ENCODE measurements around the gene OSCP1. TPM values are rescaled to one million over a fixed set of nuclear protein-coding genes. Genes with fewer than 3 reads are reported as not detected.
A peak's percentile ranks its signal among the peaks of the same experiment; 100 is the strongest.

OSCP1 gene
- total and polyA plus RNA-seq, 4 donors: 16.9 to 31.4 (median 23.2) TPM

DNA sequence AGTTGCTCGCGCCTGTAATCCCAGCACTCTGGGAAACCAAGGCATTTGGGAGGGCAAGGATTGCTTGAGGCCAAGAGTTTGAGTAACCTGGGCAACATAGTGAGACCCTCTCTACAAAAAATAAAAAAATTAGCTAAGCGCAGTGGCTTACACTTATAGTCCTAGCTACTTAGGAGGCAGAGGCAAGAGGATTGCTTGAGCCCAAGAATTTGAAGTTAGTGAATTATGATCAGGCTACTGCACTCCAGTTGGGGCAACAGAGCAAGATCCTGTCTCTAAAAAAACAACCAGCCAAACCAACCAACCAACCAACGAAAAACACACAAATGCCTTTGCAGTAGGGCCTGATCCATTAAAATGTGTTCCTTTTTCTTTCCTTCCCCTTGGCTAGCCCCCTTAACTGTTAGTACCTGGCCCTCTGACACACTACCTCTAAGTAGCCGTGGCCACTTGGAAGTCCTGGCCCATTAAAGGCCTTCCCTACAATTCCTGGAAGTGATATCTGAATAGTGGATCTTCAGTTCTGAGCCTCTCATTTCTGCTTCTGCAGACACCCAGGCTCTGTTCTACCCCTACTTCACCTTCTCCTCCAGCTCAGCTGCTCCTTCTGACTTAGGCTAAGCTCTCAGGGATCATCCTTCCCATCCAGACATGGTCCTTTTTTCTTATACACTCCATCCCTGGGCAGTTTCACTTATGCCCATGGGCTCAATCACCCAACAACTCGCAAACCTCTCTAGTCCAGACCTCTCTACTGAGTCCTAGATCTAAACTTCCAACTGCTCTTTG, 3.5 kb upstream of the OSCP1 start:
- DNase-seq (no peak), ATAC-seq (ENCODE audit: insufficient read depth, low FRiP score) (no peak)
- Histone ChIP-seq H3K4me1 (ENCODE audit: control insufficient read depth in 5 of 5, insufficient read depth in 5 of 5, low read length in 5 of 5) (peaks cover 0 to 2% (median 0%) of the 10 kb centered on the region in 5 donors), H3K27me3 (ENCODE audit: control insufficient read depth in 3 of 3, insufficient read depth in 3 of 3, low read length in 2 of 3) (no peaks in the 10 kb centered on the region), H3K9ac (ENCODE audit: insufficient read depth in 1 of 2, low read length in 2 of 2) (no peak overlapping the region), H3K27ac (ENCODE audit: low read depth in 1 of 2, low read length in 1 of 2) (no peak overlapping the region), H3K36me3 (ENCODE audit: control insufficient read depth in 4 of 4, insufficient read depth in 4 of 4, low read length in 4 of 4) (peaks cover 13 to 20% (median 17%) of the 10 kb centered on the region in 4 donors), H3K4me3 (no peak overlapping the region), H3K9me3 (ENCODE audit: control insufficient read depth in 4 of 4, insufficient read depth in 3 of 4, low read length in 3 of 4) (peaks cover 0 to 1% (median 0%) of the 10 kb centered on the region in 4 donors)
- TF ChIP-seq CTCF (IDR thresholded peaks at IDR 0.05; ENCODE audit: control extremely low read depth, extremely low read depth): no peak
- WGBS, 2 donors: 93 to 95% methylated on average over 6 of the region's 6 CpGs

DNA sequence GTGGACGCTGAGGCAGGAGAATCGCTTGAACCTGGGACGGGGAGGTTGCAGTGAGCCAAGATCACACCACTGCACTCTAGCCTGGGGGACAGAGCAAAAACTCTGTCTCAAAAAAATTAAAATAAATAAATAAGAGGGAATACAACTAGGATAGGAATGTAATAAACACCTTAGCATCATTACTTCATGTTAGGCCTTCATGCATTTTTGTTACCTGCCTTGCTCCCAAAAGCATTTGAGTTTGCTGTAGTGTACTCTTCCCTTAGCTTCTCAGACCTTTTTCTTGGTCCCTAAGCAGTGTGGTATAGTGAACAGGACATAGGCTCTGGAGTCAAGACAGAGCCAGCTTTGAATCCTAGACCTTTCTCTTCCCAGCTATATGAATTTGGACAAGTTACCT, 2.8 kb upstream of the OSCP1 start:
- no peak overlapping the region for H3K9ac ChIP-seq (ENCODE audit: insufficient read depth in 1 of 2, low read length in 2 of 2)
- WGBS, 2 donors: 94 to 97% methylated on average over 3 of the region's 3 CpGs

DNA sequence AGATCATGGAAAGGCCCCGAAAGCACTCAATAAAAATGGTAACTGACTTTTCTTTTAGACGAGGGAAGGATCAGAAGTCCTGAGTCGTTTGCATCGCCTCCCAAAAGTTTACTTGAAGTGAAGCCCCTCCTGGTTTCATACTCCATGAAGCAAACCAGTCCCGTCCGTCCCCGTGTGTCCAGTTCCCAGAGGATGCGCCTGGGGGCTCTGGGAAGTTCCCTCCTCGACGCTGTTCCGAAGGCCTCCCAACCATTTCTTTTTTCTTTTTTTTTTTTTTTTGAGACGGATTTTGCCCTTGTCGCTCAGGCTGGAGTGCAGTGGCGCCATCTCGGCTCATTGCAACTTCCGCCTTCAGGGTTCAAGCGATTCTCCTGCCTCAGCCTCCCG, 661 bp upstream of the OSCP1 start:
- peaks cover 0 to 13% (median 9%) of the 10 kb centered on the region in 4 donors for H3K36me3 ChIP-seq (ENCODE audit: control insufficient read depth in 4 of 4, insufficient read depth in 4 of 4, low read length in 4 of 4)
- peak overlapping the region; percentile 43 for H3K4me3 ChIP-seq
- ATAC-seq (ENCODE audit: insufficient read depth, low FRiP score): no peak
- peak overlapping the region; percentile 96 to 99 for H3K27ac ChIP-seq (ENCODE audit: low read depth in 1 of 2, low read length in 1 of 2)
- peaks cover 0 to 3% (median 2%) of the 10 kb centered on the region in 5 donors for H3K4me1 ChIP-seq (ENCODE audit: control insufficient read depth in 5 of 5, insufficient read depth in 5 of 5, low read length in 5 of 5)
- no peaks in the 10 kb centered on the region for H3K27me3 ChIP-seq (ENCODE audit: control insufficient read depth in 3 of 3, insufficient read depth in 3 of 3, low read length in 2 of 3)
- no peak for TF ChIP-seq CTCF (IDR thresholded peaks at IDR 0.05; ENCODE audit: control extremely low read depth, extremely low read depth)
- peak overlapping the region; percentile 91 to 98 for H3K9ac ChIP-seq (ENCODE audit: insufficient read depth in 1 of 2, low read length in 2 of 2)
- DNase-seq: no peak
- 31 to 35% methylated on average over 18 of the region's 18 CpGs for WGBS, 2 donors
- peaks cover 0 to 1% (median 0%) of the 10 kb centered on the region in 4 donors for H3K9me3 ChIP-seq (ENCODE audit: control insufficient read depth in 4 of 4, insufficient read depth in 3 of 4, low read length in 3 of 4)

More for the DNA sequence above, 2.8 kb upstream of the OSCP1 start:
- Histone ChIP-seq H3K9me3 (ENCODE audit: control insufficient read depth in 4 of 4, insufficient read depth in 3 of 4, low read length in 3 of 4) (peaks cover 0 to 1% (median 0%) of the 10 kb centered on the region in 4 donors), H3K36me3 (ENCODE audit: control insufficient read depth in 4 of 4, insufficient read depth in 4 of 4, low read length in 4 of 4) (peaks cover 12 to 18% (median 14%) of the 10 kb centered on the region in 4 donors), H3K27me3 (ENCODE audit: control insufficient read depth in 3 of 3, insufficient read depth in 3 of 3, low read length in 2 of 3) (no peaks in the 10 kb centered on the region), H3K4me3 (no peak overlapping the region), H3K4me1 (ENCODE audit: control insufficient read depth in 5 of 5, insufficient read depth in 5 of 5, low read length in 5 of 5) (peaks cover 0 to 3% (median 2%) of the 10 kb centered on the region in 5 donors), H3K27ac (ENCODE audit: low read depth in 1 of 2, low read length in 1 of 2) (no peak overlapping the region)
- no peak for DNase-seq
- TF ChIP-seq CTCF (IDR thresholded peaks at IDR 0.05; ENCODE audit: control extremely low read depth, extremely low read depth): no peak
- no peak for ATAC-seq (ENCODE audit: insufficient read depth, low FRiP score)
